ENCODE measurements around the gene TEAD4. TPM values are rescaled to one million over a fixed set of nuclear protein-coding genes. Genes with fewer than 3 reads are reported as not detected.

Gene TEAD4
- total and polyA plus RNA-seq, 2 donors (not counting 1 experiment from before 2014, with no cell fraction given) = 6.3 to 14.3 TPM

- H3K9me3 ChIP-seq (ENCODE audit: control insufficient read depth, insufficient read depth, low read depth, low read length) = no peaks in the 10 kb centered on the region
- no peaks in the 10 kb centered on the region for H3K79me2 ChIP-seq (ENCODE audit: control insufficient read depth, insufficient read depth, low read length)
- DNase-seq (ENCODE audit: low read depth in 2 of 2) = peak in 1 of 2 donors; percentile 46
- H3K4me2 ChIP-seq (ENCODE audit: extremely low read depth, insufficient read depth, low read length) = no peak overlapping the region
- H3K27me3 ChIP-seq (ENCODE audit: control insufficient read depth, insufficient read depth, low read length) = no peaks in the 10 kb centered on the region
- H4K20me1 ChIP-seq (ENCODE audit: control insufficient read depth, extremely low read depth, insufficient read depth, low read length) = no peaks in the 10 kb centered on the region
- TF ChIP-seq EZH2 (IDR thresholded peaks at IDR 0.05; ENCODE audit: low read length, missing control alignments) = no peak
- no peak for TF ChIP-seq CTCF (conservative IDR thresholded peaks at IDR 0.05 in 1 of 2, IDR thresholded peaks at IDR 0.05 in 1 of 2; ENCODE audit: low read depth in 1 of 2, low read length in 2 of 2)
- no peak overlapping the region for H3K9ac ChIP-seq (ENCODE audit: insufficient read depth, low read length)
- no peak overlapping the region for H3K27ac ChIP-seq (ENCODE audit: insufficient read depth, low read length)
- peaks cover 5% of the 10 kb centered on the region for H3K36me3 ChIP-seq (ENCODE audit: control insufficient read depth, insufficient read depth, low read length)
- no peak overlapping the region for H2AFZ ChIP-seq (ENCODE audit: low read length)
- no peak overlapping the region for H3K4me3 ChIP-seq (replicated peaks in 1 of 4; ENCODE audit: control extremely low read depth in 1 of 4, insufficient read depth in 1 of 4, low read depth in 3 of 4, low read length in 4 of 4)
- H3K4me1 ChIP-seq (ENCODE audit: control insufficient read depth, extremely low read depth, insufficient read depth, low read length) = peaks cover 4% of the 10 kb centered on the region
Observed at GRCh38 chr12:2922329-2922728, 36.9 kb upstream of the TEAD4 start.

- peaks cover 5% of the 10 kb centered on the region for H3K36me3 ChIP-seq (ENCODE audit: control insufficient read depth, insufficient read depth, low read length)
- H3K4me1 ChIP-seq (ENCODE audit: control insufficient read depth, extremely low read depth, insufficient read depth, low read length) = peaks cover 4% of the 10 kb centered on the region
- H2AFZ ChIP-seq (ENCODE audit: low read length) = no peak overlapping the region
- no peak overlapping the region for H3K27ac ChIP-seq (ENCODE audit: insufficient read depth, low read length)
- no peaks in the 10 kb centered on the region for H3K79me2 ChIP-seq (ENCODE audit: control insufficient read depth, insufficient read depth, low read length)
- no peak for DNase-seq (ENCODE audit: low read depth in 2 of 2)
- H3K9me3 ChIP-seq (ENCODE audit: control insufficient read depth, insufficient read depth, low read depth, low read length) = no peaks in the 10 kb centered on the region
- no peak overlapping the region for H3K4me3 ChIP-seq (replicated peaks in 1 of 4; ENCODE audit: control extremely low read depth in 1 of 4, insufficient read depth in 1 of 4, low read depth in 3 of 4, low read length in 4 of 4)
- no peak overlapping the region for H3K4me2 ChIP-seq (ENCODE audit: extremely low read depth, insufficient read depth, low read length)
- no peak overlapping the region for H3K9ac ChIP-seq (ENCODE audit: insufficient read depth, low read length)
- H3K27me3 ChIP-seq (ENCODE audit: control insufficient read depth, insufficient read depth, low read length) = no peaks in the 10 kb centered on the region
- no peak for TF ChIP-seq EZH2 (IDR thresholded peaks at IDR 0.05; ENCODE audit: low read length, missing control alignments)
- no peak for TF ChIP-seq CTCF (conservative IDR thresholded peaks at IDR 0.05 in 1 of 2, IDR thresholded peaks at IDR 0.05 in 1 of 2; ENCODE audit: low read depth in 1 of 2, low read length in 2 of 2)
- no peaks in the 10 kb centered on the region for H4K20me1 ChIP-seq (ENCODE audit: control insufficient read depth, extremely low read depth, insufficient read depth, low read length)
Observed at GRCh38 chr12:2923057-2923456, 36.1 kb upstream of the TEAD4 start.

DNA sequence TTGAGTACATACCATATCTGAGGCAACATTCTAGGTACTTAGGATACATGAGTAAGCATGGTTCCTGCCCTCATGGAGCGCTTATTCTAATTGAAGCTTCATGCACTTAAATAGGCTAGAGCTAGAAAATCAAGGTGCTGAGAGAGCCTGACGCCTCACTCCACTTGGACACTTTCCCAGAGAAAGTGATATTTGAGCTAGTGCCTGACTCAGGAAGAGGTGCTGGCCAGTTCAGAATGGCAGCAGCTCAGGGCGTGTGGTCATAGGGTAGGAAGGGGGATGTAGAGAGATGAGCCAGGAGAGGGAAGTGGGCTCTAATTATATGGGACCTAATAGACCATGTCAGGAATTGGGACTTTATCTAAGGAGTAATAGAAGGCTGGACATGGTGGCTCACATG, 35.2 kb upstream of the TEAD4 start:
- Histone ChIP-seq H2AFZ (ENCODE audit: low read length) (no peak overlapping the region), H3K4me3 (replicated peaks in 1 of 4; ENCODE audit: control extremely low read depth in 1 of 4, insufficient read depth in 1 of 4, low read depth in 3 of 4, low read length in 4 of 4) (no peak overlapping the region), H3K36me3 (ENCODE audit: control insufficient read depth, insufficient read depth, low read length) (peaks cover 5% of the 10 kb centered on the region), H3K9me3 (ENCODE audit: control insufficient read depth, insufficient read depth, low read depth, low read length) (no peaks in the 10 kb centered on the region), H3K27ac (ENCODE audit: insufficient read depth, low read length) (no peak overlapping the region), H3K79me2 (ENCODE audit: control insufficient read depth, insufficient read depth, low read length) (no peaks in the 10 kb centered on the region), H3K27me3 (ENCODE audit: control insufficient read depth, insufficient read depth, low read length) (no peaks in the 10 kb centered on the region), H3K4me2 (ENCODE audit: extremely low read depth, insufficient read depth, low read length) (no peak overlapping the region), H3K4me1 (ENCODE audit: control insufficient read depth, extremely low read depth, insufficient read depth, low read length) (peaks cover 4% of the 10 kb centered on the region), H4K20me1 (ENCODE audit: control insufficient read depth, extremely low read depth, insufficient read depth, low read length) (no peaks in the 10 kb centered on the region), H3K9ac (ENCODE audit: insufficient read depth, low read length) (no peak overlapping the region)
- peak; percentile 55 to 70 for DNase-seq (ENCODE audit: low read depth in 2 of 2)
- TF ChIP-seq CTCF (conservative IDR thresholded peaks at IDR 0.05 in 1 of 2, IDR thresholded peaks at IDR 0.05 in 1 of 2; ENCODE audit: low read depth in 1 of 2, low read length in 2 of 2) (no peak), EZH2 (IDR thresholded peaks at IDR 0.05; ENCODE audit: low read length, missing control alignments) (no peak)
